CD1c-positive myeloid dendritic cell (primary cell): ENCODE results near the gene CCDC82.

ENCODE experiments used
- DNase-seq: peaks from one replicate; pipeline ENCODE4 v3.0.0-alpha.2; 2016; ENCODE audit errors: extremely low spot score

Gene CCDC82

DNA sequence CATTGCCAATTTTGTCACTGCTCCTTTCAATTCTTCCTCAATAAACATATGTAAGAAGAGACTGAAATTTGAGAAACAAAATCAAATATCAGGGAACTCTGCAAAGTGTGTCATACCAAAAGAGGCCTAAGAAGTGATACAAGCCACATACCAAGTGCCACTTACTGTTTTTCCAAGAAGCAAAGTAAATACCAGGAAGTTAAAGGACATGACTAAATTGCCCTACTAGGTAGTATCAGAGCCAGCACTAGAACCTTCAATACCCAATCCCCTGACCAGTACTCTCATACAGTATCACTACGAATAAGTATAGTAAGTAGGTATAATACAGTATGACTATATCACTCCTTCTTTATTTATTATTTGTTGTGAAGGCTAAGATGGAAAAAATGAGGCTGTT, 60.3 kb downstream of the CCDC82 start:
- DNase-seq = peak; percentile 34

DNA sequence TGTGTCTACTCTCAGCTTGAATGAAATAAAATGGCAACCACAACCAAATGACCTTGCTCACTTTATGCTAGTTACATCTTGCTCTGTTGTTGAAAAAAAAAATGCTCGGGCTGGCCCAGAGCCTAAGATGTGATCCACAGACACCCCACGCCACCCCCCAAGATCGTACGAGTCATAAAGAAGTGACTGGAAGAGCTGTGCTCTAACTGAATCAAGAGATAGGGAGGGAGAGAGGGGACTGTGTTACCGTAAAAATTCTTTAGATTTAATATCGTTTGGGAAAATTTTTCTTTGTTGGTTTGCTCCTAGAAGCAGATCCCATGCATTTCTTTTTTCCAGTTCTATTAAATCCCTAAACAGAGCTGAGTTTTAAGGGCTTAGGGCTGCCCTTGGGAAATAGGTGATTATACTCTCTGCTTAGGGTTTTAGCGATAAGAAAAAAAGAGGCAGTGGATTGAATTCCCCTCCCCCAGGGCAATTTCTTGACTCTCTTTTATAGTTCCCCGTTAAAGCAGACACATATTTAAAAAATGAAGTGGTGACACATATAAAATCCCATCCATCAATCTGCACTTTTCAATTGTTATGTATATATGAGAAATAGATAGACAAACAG, 61.2 kb downstream of the CCDC82 start:
- no peak for DNase-seq

DNA sequence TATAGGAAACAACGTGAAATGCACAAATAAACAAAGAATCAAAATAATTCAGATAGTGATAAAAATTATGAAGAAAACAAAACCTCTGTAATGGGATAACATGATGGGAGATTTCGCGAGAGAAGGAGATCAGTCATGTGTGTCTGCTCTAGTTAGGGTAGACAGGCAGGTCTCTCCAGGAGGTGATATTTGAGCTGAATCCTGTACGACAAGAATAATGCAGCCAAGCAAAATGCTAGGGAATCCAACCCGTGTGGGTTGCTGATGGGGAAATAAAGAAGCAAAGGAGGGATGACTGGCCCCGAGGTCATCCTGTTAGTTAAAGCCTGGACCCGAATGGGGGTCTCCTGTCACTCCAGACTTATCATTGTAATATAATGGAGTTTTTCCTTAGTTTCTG, 62.8 kb downstream of the CCDC82 start:
- DNase-seq = no peak

DNA sequence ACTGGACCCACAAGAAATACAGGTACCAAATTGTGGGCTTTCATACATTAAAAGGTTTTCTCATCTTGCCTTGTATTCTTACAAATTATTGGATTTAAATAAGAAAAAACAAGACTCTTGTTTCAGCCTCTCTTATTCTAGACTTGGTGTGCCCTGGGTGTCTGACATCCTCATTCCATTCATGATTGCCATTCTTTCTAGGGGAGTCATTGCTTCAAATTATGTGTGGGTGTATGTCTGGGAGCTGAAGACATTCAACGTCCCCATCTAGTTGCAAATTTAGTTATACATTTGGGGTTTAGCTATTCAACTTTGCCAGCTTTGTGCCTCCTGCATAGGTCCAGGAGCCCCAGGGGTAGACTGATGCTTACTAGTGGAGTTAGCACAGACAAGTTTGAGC, 64.8 kb downstream of the CCDC82 start:
- no peak for DNase-seq

DNA sequence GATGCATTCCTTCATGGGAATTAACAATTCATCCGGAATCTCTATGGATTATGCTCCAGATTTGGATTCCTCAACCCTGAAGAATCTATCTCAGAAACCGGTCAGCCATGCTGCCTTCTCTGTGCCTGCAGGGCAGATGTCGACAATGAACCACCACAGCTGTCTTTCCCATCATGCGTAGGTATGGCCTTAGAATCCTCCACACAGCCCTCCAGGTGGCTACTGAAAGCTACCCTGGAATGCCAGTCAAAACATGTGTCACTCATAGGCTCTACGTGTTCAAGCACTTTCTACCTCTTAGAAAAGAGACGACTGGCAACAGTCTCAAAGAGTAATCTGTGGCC, 66.1 kb downstream of the CCDC82 start:
- DNase-seq = no peak

DNA sequence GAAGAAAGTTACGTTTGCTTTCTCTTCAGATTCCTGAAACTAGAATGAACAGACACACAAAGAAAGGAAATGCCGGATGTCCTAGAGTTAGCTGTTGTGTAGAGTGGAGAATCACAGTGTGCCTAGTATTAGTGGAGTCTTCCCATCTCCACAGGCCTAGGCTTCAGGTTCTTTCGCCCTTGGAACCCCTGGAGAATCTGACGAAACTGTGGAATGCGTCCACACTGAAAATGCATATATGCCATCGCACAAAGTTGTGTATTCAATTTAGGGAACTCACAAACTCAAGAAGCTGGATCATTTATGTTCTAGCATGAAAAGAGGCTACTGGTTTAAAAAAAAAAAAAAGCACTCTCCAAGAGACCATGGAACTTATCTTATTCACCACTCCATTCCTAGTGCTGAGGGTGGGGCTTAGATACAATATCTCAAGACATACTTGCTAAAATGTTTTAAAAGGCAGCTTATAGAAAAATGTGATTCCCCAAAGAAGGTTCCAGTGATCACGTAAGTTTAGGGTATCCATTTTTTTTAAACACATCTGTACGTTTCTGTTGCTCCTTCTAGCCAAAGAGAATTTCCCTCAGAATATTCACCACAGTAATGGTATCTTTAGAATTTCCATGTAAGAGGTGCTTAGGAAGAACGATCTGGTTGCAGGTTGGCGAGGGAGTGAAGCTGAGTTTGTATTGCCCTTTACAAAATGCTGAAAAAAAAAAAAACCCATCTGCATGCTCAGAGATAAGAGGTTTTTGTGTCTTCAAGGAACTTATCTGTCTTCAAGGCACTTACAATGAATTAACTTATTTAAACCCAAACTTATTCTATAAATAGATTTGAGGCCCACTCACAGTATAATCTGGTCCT, 66.7 kb downstream of the CCDC82 start:
- DNase-seq = no peak

DNA sequence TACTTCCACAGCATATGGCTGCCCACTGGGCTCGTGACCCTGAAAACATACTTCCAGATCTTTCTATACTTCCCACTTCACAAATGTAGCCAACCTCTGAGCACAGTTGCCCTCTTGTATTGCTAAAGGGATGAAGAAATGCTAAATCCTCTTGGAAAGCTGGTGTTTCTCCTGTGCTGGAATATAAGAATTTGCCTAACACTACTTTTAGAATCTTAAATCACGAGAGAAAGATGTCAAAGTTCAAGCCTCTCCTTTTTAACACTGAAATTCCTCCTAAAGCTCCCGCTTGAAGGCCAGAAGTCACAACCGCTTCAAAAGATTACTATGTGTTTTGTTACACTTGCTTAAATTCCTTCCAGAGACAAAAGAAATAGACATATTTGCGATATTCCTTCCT, 68.6 kb downstream of the CCDC82 start:
- DNase-seq = no peak

DNA sequence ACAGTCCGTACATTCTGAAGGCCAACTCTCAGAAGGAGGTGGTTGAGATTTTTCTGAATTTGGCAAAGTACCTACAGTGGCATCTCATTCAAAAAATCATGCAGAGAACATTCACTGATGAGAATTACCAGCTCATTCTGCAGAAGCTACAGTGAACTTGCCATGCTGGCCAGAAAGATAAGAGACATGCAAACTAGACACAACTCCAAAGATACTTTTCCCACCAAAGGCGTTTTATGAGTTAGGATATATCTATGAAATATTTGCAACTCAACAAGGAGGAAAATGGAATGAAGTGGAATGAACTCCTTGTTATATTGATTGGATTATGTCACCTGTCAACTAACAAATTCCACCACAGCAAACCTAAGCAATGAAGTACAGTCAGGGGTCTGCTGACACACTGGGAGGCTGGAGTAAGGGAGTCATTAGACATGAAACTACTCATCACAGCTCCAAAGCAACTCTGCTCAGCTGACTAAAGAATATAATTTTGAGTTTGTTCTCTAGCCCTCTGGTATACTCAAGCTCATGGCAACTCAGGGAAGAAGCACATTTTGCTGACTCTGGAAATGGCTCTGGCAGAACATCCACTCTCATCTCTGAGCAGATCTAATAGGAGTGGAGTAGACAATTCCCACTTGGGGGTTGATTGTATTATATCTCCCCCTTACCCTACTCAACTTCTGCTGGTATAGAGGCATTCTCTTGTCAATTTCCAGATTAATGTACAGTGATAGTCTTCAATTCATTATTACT, 69.6 kb downstream of the CCDC82 start:
- no peak for DNase-seq

DNA sequence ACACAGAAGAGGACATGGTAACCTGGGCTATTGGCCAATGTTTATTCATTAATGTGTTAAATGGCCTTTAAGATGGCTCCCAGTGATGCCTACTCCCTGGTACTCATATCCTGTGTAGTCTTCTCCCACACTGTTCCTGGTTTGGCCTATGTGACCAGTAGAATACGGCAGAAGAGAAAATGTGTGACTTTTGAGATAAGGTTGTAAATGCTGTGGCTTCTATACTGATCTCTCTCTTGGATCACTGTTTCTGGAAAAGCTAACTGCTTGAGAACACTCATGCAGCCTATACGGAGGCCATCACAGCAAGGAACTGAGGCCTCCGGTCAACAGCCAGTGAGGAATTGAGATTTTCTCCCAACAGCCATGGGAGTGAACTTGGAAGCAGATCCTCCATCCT, 70.9 kb downstream of the CCDC82 start:
- DNase-seq = no peak

DNA sequence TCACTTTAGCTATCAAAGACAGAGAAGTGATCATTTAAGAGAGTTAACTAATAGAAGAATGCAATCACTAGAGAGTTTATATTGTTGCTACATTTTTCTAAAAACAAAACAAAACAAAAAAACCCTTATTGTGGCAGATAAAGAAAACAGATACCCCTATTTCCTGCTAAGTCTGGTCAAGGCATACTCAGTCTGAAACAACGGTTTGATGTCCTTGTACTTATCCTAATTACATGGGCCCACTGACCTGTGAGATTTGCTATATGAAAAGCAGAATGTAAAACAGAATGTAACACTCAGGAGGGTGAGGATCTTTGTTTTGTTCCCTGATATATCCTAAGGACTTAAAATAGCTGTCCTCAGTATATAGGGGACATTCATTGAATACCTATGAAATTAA, 71.3 kb downstream of the CCDC82 start:
- no peak for DNase-seq

DNA sequence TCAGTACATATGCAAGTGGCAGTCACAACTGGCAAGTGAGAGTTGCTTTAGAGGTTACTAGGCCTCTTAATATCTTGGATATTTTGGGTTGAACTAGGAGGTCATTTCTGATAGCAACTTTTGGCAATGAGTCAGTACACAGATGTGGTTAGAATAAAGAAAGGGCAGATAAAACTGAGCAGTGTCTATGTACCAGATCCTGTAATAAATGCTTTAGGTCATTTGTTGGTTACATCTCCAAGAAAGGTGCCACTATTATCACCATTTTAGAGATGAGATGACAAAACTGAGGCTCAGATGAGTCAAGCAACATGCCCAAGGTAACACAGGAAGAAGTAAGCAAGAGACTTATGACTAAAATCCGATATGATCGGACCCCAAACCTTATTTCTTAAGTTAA, 71.7 kb downstream of the CCDC82 start:
- DNase-seq = no peak

DNA sequence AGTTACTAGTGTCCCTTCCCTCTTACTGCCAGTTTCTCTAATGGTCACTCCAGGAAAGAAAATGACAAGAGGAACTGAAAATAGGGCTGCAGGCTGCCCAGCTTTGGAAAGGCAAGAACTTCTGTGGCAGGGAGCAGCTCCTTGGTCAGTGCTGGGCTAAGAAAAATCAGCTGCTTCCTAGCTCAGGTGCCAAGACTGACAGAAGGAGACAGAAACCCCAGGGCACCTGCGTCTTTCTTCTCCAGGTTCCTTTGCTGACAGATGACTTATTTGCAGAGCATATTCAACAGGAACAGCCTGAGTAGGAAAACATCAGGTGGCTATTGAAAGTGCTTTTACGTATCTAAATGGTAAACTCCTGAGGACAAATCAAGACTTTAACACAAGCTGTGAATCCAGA, 72.1 kb downstream of the CCDC82 start:
- DNase-seq = peak; percentile 61

DNA sequence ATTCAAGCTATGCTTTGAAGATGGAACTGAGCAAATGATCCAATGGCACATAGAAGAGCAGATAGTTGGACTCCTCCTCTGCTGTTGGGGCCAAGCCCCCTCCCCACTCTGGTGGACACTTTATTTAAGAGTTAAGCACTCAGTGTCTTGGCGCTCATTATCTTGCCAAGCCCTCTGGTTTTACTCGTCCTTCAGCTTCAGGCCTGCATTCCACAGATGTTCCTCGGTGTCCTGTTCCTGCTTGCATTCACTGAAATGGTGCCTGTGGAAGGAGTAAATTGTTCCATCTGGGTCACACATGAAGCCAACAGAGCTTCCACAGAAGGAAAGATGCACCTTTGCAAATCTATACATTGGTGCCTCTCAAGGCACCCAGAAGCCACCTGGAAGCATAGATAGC, 72.8 kb downstream of the CCDC82 start:
- DNase-seq = no peak

DNA sequence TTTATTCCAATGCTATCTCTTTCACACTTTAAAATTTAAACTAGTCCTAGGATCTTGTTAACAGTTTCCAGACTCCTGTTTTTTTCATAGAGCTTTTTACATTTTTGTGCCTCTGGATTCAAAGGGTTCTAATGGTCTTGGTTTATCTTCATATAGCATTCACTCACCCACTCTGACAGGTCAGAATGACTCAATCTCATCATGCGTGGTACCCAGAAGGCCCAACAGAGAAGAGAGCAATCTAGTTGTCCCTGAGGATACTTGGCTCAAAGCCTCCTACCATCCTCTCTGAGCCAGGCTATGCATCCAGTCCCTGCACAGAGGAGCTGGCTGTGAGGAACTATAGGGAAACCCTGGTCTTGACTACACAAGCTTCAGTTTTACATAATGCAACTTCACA, 74.2 kb downstream of the CCDC82 start:
- no peak for DNase-seq

DNA sequence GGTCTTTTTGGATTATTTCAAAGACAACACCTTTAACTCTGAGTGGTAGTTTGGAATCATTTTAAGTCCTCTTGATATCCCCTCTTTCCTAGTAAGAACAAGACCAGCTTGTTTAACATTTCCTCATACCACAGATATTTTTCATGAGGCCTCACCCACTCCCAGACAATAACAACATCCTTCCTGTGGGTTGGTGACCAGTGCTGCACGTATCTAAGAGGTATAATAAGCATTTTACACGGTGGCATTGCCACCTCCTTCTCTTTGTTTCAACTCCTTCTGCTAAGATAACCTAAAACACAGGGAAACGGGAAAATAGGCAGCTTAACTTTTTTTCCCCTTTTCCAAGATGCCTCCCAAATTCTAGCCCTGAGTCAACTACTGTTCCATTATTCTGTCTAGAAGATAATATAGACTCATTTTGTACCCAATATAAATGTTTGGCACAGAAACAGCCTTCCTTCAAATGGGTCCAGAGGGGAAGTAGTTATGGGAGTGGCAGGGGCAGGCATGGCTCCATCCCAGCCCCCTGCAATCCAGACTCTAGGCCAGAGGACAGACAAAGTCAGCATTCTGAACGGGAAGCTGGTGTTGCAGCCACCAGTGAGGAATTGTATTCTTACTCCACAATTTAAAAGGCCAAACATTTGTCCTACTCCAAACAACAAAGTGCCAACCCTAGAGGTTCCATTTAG, 75.2 kb downstream of the CCDC82 start:
- peak; percentile 16 for DNase-seq

DNA sequence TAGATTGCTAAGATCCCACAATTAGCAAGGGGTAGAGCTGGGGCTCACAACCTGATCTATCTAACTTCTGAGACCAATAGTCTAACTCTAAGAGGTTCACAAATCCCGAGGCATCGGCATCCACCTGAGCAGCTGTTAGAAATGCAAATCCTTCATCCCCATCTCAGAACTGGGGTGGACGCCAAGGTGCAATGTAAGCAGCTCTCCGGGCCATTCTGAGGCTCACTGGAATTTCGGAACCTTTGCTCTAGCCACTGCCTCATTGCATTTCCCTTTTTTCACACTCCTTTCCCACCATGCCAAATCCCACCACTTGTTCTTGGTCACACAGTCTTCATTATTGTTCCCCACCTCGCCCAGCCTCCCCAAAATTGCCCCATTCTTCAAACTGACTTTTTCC, 76.5 kb downstream of the CCDC82 start:
- DNase-seq = peak; percentile 17

DNA sequence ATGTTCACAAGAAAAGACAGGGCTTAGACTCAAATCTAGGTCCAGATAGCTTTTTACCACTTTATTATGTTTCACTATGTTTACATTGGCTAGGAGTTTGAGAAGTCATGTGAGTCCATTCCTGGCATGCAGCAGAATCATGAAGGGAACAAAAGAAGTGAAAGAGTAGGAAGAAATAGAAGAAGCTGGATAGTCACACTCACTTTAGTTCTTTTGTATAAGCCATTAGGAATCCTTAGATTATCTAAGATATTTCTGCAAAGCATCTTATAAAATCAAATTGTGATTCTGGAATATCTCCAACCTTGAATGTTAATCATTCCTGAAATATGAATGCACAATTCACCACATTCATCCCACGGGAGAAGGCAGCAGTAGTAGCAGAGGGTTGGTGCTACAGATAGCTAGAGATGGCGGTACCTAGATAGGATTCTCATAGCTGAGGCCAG, 78.6 kb downstream of the CCDC82 start:
- DNase-seq = no peak

DNA sequence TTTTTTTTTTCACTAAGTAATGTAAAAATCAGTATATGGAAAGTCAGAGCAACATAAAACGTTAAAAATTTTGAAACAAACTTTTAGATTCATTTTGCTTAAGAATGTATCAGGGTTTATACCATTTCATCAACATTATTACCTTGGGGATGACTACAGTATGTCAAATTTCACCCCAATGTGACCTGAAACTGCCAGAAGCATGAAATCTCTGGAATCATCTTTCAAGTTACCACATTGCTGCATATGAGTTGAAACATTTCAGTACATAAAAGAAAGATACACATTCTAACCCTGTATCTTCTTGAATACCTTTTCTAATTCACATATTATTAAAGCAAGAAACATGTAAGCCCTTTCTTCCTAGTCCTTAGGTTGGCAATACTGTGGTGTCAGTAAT, 79.5 kb downstream of the CCDC82 start:
- no peak for DNase-seq

DNA sequence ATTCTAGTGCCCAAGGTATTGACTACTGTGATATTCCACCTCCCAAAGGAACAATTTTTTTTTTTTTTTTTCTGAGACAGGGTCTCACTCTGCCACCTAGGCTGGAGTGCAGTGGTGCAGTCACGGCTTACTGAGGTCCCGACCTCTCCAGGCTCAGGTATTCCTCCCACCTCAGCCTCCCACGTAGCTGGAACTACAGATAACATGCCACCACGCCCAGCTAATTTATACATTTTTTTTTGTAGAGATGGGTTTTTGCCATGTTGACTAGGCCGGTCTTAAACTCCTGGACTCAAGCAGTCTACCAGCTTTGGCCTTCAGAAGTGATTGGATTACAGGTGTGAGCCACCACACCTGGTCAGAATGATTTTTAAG, 80.1 kb downstream of the CCDC82 start:
- DNase-seq = no peak

DNA sequence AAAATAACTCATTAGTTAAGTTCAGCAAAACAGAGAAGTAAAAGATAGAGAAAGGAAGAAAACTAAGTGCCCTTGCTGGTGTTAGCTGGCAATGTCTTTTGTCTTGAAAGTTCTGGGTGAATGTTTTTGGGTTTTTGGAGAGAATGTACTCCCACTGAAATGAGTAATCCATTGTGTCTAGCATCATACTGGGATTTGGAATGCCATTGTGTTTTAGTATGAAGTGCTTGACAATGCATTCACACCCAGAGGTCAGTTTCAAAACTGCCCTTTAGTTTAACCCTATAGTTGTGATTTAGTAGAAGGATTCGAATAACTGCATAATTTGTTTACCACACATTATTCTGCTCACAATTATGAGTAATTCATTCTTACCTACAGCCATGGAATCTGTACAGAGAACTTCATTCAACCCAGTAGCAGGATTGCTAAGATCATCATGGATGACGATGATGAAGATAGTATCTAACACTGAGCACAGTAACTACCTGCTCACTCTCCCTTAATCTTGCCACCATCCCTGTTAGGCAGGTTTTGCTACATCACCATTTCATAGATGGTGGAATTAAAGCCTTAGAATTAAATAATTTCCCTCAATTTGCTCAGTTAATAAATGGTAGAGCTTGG, 80.6 kb downstream of the CCDC82 start:
- DNase-seq = no peak

DNA sequence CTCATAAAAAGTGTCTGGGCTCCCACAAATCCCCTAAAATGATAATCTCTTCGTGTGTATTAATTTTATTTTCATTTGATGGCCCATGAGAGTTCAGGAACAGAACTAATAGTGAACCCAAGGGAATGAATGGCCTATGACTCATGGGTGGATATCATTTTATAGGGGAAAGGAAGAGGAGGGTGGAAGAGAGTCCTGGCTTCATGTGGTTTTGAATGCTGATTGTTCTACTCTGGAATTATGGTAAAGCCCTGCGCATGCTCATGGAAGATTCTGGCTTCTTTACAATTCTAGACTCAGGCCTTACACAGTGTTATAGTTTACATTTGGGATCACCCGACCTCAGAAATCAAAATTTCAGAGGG, 82.0 kb downstream of the CCDC82 start:
- DNase-seq = no peak
